AG10803 (cell line): ENCODE results near the gene IGF2.

Experiments used
- DNase-seq: peaks from one replicate; pipeline ENCODE4 v3.0.0; 2010; ENCODE audit warnings: low read depth
- H3K4me3 ChIP-seq: 2 replicates; pipeline ENCODE4 v1.5.1; 2011; ENCODE audit warnings: mild to moderate bottlenecking, low read length, control low read depth
- TF ChIP-seq, protein P1 (sequence below): conservative IDR thresholded peaks from 2 replicates; pipeline ENCODE4 v1.5.1; 2011; ENCODE audit warnings: mild to moderate bottlenecking, low read length, control low read depth, inconsistent platforms

IGF2 gene

DNA sequence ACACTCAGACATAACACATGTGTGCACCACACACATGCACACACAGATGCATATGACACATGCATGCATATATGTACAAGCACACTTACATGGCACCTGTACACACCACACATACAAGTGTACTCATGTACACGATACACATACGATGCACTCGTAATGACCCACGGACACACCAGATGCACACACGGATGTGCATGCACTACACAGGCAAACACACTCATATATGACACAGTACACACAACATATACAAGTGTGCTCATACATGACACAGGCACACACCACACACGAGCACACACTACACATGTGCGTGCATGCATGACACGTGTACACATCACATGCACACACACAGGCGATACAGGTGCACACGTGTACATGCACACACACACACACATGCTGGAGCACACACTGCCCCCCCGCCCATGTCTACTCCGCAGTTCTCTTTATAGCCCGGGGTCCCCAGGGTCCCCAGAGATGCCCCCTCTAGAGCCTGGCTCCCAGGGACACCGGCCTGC, 37.3 kb upstream of the IGF2 start:
- no peak for DNase-seq
- TF ChIP-seq, protein P1, sequence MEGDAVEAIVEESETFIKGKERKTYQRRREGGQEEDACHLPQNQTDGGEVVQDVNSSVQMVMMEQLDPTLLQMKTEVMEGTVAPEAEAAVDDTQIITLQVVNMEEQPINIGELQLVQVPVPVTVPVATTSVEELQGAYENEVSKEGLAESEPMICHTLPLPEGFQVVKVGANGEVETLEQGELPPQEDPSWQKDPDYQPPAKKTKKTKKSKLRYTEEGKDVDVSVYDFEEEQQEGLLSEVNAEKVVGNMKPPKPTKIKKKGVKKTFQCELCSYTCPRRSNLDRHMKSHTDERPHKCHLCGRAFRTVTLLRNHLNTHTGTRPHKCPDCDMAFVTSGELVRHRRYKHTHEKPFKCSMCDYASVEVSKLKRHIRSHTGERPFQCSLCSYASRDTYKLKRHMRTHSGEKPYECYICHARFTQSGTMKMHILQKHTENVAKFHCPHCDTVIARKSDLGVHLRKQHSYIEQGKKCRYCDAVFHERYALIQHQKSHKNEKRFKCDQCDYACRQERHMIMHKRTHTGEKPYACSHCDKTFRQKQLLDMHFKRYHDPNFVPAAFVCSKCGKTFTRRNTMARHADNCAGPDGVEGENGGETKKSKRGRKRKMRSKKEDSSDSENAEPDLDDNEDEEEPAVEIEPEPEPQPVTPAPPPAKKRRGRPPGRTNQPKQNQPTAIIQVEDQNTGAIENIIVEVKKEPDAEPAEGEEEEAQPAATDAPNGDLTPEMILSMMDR: no peak

DNA sequence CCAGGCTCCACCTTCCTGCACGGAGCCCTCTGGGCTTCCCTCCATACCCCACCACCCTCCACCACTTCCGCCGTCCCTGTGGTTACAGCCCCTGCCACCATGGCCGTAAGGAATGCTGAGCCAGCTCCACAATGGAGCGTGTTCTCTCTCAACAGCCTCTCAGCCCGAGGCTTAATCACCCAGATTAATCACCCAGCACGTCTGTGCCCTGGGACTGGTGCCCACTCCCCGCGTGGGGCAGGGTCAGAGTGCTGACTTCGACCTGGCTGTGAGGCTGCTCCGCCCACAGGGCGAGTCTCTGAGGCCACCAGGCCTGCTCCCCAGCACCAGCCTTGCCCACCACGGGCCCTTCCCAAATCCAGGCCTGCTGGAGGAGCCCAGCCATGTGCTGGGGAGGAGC, 36.5 kb upstream of the IGF2 start:
- no peak overlapping the region for H3K4me3 ChIP-seq
- DNase-seq: peak; percentile 78
- TF ChIP-seq, protein P1: no peak

More for the DNA sequence above, 37.3 kb upstream of the IGF2 start:
- no peak overlapping the region for H3K4me3 ChIP-seq

DNA sequence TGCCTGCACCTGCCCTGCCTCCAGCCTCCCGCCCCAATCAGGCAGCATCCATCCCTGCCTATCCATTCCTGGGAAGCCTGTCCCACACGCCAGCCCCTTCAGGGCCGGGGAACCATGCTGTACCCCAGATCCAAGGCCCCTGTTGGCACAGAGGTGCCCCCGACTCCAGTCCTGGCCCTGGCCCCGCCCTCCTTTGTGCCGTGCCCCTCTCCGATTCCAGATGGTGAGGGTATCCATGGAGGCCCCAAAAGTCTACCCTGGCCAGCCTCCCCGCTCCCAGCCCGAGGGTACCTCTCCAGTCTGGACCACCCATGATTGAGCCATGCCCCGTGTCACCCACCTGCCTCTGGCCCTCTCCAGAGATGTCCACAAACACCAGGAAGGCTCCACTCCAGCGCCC, 35.2 kb upstream of the IGF2 start:
- H3K4me3 ChIP-seq: no peak overlapping the region
- TF ChIP-seq, protein P1: no peak
- DNase-seq: no peak

DNA sequence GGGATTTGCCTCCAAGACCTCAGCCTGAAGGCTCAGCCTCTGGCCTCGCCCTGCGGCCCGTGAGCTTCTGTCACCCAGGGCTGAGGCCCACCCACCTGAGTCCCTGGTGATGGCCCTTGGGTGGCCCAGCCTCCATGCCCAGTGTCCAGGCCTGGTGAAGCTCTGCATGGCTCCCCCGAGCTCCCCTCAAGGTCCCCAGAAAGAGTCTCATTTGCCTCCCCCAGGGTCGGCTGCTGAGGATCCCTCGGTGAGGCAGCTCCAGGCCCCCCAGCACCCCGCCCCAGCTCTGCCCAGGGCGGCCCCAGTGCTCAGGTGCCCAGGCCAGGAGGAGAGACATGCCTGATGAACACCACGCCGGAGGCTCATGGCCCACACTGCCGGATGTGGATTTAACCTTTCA, 34.6 kb upstream of the IGF2 start:
- TF ChIP-seq, protein P1: no peak
- H3K4me3 ChIP-seq: no peak overlapping the region
- DNase-seq: no peak

DNA sequence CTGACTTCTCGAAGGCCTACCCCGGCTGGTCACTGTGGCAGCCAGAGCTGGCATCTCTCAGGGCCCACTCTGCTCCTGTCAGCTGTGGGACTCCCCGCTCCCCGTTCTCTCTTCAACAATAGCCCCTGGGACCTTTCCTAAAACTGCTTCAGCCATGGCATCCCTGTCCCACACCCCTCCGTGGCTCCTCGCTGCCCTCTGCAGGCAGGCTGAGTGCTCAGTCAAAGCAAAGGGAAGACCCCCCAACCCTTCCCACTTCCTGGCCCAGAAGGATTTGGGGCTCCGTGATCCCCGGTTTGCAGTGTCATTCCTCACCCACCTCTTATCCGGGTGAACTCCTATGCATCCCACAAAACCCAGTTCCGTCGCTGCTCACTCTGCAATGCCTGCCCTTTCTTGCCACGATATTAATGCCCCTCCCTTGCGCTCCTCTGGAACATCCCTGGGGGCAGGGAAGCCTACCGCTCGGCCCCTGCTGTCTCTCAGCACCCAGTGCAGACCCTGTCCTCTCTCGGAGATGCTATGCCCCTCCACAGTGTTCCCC, 34.0 kb upstream of the IGF2 start:
- TF ChIP-seq, protein P1: peak; percentile 34
- no peak for DNase-seq
- no peak overlapping the region for H3K4me3 ChIP-seq

DNA sequence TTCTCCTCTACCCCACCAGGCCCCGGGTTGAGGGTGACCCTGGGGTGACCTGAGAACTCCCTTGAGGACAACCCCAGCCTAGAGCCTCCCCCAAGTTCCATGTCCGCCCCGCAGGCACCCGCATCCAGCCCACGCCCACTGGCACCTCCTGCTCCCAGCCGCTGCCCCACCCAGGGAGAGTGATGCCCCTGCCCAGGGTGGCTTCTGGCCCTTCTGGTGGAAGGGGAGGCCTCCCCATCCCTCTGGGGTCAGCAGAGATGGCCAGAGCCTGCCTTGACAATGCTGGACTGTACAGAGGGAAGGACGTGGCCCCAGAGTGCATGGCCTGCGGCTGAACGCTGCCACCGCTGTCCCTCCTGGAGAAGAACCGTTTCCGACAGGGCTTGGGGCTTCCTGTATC, 33.5 kb upstream of the IGF2 start:
- DNase-seq: no peak
- TF ChIP-seq, protein P1: no peak

DNA sequence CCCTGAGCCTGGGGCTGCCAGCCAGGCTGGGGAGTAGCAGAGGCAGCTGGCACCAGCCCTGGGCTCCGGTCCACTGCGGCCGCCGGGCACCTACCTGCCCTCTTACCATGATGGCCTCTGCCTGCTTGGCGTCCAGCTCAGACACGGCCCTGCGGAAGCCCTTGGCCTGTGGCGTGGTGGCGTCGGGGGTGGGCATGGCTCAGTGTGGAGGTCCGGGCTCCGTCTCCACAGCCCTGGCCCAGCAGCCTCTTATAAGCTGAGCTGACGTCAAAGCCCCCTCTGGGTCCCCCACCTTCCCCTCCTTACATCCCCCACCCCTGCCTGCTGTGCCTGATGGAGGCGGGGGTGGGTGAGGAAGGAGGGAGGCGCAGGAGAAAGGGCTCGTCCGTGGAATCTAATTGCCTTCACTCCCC, 32.4 kb upstream of the IGF2 start, which contains the start of gene TH:
Gene TH (minus strand): TSS at position 225 of the 413 bp plus-strand sequence. CDS start 29 bp downstream, at position 196.
- TF ChIP-seq, protein P1: no peak
- H3K4me3 ChIP-seq: no peak within 1 kb of the TSS
- DNase-seq: no peak

More for the DNA sequence above, 33.5 kb upstream of the IGF2 start:
- no peak overlapping the region for H3K4me3 ChIP-seq
